Measurements from ENCODE around the gene MTARC1.

DNA sequence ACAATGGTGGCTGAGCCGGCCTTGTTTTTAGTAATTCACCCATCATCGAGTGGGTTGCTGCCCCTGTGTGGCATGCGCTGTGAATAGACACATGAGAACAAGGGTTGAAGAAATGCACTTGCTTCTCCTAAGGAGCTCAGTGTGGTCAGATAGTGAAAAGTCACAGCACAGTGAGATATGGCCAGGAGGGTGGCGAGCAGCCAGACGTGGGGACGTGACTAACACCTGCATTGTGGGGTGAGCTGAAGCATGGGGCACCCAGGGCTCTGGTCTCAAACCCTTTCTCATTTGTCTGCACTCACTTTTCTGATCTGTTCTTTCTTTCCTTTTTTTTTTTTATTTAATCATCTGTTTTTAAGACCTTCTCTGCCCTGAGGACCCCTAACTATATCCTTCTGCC lies 13.5 kb downstream of the MTARC1 start:
- no peak for TF ChIP-seq POLR2AphosphoS5 (IDR thresholded peaks at IDR 0.05; ENCODE audit: insufficient read depth in 1 of 2, low read depth in 1 of 2)
- TF ChIP-seq, protein P1, sequence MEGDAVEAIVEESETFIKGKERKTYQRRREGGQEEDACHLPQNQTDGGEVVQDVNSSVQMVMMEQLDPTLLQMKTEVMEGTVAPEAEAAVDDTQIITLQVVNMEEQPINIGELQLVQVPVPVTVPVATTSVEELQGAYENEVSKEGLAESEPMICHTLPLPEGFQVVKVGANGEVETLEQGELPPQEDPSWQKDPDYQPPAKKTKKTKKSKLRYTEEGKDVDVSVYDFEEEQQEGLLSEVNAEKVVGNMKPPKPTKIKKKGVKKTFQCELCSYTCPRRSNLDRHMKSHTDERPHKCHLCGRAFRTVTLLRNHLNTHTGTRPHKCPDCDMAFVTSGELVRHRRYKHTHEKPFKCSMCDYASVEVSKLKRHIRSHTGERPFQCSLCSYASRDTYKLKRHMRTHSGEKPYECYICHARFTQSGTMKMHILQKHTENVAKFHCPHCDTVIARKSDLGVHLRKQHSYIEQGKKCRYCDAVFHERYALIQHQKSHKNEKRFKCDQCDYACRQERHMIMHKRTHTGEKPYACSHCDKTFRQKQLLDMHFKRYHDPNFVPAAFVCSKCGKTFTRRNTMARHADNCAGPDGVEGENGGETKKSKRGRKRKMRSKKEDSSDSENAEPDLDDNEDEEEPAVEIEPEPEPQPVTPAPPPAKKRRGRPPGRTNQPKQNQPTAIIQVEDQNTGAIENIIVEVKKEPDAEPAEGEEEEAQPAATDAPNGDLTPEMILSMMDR (IDR thresholded peaks at IDR 0.05): no peak

All from vagina (tissue), 2 donors.